ENCODE data around the gene SBNO1.

The SBNO1 gene

DNA sequence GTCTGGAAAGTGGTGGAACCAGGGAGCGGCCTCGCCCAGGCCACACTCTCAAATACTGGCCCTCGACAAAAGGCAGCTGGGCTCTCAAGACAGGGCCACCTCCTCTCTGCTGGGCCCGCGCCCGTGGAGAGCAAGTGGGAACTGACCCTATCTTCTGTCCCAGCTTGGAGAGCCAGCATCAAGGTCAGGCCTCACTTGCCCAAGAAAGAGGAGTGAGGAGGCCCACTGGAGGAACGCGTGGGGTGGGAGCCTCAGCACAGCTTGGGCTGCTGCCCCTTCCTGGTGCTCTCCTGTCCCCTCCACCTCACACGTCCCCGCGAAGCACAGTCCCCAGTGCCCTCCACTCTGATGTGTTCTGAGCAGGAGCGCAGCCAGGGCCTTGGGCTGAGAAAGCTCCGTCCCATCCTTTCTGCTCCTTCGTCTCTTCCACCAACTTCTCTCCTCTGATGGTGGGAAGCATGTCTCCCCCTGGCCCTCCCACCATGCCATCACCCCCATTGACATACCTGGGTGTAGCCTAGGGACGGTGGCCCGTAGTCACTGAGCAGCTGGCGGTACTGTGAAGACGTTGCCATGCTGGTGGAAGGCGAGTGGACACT lies 97.9 kb downstream of the SBNO1 start:
- ChIA-PET POLR2A (no interaction called here), CTCF (interaction anchor here (1.2 kb wide), 2 partner anchors 28 to 29 kb away, joined by 3 read pairs; no protein-coding TSS in a partner anchor)
- H3K4me3 ChIP-seq (ENCODE audit: low read depth, low read length), result no peak overlapping the region
- no peak for DNase-seq (ENCODE audit: low read depth, low spot score)
- TF ChIP-seq, protein P1, sequence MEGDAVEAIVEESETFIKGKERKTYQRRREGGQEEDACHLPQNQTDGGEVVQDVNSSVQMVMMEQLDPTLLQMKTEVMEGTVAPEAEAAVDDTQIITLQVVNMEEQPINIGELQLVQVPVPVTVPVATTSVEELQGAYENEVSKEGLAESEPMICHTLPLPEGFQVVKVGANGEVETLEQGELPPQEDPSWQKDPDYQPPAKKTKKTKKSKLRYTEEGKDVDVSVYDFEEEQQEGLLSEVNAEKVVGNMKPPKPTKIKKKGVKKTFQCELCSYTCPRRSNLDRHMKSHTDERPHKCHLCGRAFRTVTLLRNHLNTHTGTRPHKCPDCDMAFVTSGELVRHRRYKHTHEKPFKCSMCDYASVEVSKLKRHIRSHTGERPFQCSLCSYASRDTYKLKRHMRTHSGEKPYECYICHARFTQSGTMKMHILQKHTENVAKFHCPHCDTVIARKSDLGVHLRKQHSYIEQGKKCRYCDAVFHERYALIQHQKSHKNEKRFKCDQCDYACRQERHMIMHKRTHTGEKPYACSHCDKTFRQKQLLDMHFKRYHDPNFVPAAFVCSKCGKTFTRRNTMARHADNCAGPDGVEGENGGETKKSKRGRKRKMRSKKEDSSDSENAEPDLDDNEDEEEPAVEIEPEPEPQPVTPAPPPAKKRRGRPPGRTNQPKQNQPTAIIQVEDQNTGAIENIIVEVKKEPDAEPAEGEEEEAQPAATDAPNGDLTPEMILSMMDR (IDR thresholded peaks at IDR 0.05; ENCODE audit: insufficient read depth, low read length, missing control alignments), result no peak

DNA sequence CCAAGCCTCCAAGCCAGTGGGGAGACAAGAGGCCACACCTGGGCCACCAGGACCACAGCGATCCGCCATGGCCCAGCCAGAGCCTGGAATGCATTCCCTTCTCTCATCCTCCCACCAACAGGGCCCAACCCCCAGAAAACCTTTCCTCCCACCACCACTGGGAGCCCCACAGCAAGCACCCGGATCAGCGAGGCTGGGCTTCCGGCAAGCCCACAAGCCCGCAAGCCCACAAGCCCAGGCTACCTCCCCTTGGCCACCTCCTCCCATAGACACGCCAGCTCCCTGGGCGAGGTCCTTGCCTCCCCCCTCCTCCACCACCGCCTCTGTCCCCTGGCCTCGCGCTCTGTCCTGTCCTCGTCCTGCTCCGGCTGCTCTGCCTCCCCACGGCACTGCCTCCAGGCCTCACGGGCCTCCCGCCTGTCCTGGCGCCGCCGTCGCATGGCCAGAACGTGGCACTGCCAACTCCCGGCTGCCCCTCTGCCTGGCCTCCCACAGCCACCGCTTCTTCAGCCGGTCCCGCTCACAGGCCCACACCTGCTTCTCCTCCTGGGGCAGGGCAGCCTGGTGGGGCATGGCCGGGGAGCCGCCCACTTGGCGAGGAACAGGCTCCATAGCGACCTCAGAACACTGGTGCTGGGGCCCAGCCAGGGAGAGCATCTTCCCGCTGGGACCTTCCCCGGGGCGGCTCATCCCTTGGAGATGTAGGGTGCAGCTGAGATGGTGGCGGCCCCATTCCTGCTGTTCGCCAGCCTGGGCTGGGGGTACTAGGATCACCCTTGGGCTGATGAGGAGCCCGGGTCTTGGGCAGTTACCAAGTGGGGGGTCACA lies 98.6 kb downstream of the SBNO1 start:
- no peak for DNase-seq (ENCODE audit: low read depth, low spot score)
- ChIA-PET CTCF (interaction anchor here (1.1 to 1.2 kb wide), 2 partner anchors 26 to 28 kb away, joined by 3 read pairs; no protein-coding TSS in a partner anchor), POLR2A (no interaction called here)
- TF ChIP-seq, protein P1 (IDR thresholded peaks at IDR 0.05; ENCODE audit: insufficient read depth, low read length, missing control alignments), result no peak
- no peak overlapping the region for H3K4me3 ChIP-seq (ENCODE audit: low read depth, low read length)

DNA sequence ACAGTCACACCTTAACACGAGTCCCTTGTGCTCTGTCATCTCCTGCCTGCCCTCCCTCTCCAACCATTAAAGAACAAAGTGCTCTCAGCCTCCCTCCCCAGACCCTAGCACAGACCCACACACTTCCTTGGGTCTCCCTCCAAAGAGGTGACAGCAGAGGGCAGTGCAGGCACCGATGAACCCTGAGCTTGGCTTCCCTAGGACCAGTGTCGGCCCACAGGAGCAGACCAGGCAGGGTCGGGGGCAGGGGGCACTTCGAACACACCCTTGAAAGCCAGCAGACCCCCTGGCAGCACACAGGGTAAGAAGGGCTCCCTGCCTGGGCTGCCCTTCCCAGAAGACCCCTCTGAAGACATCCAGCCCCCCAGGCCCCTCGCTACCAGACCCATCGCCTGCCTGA lies 100.0 kb downstream of the SBNO1 start:
- ChIA-PET POLR2A (no interaction called here), CTCF (interaction anchor here (1.1 kb wide), 1 partner anchor 24 kb away, joined by 3 read pairs; no protein-coding TSS in a partner anchor)
- H3K4me3 ChIP-seq (ENCODE audit: low read depth, low read length), result no peak overlapping the region
- no peak for DNase-seq (ENCODE audit: low read depth, low spot score)
- TF ChIP-seq, protein P1 (IDR thresholded peaks at IDR 0.05; ENCODE audit: insufficient read depth, low read length, missing control alignments), result peak; percentile 4

DNA sequence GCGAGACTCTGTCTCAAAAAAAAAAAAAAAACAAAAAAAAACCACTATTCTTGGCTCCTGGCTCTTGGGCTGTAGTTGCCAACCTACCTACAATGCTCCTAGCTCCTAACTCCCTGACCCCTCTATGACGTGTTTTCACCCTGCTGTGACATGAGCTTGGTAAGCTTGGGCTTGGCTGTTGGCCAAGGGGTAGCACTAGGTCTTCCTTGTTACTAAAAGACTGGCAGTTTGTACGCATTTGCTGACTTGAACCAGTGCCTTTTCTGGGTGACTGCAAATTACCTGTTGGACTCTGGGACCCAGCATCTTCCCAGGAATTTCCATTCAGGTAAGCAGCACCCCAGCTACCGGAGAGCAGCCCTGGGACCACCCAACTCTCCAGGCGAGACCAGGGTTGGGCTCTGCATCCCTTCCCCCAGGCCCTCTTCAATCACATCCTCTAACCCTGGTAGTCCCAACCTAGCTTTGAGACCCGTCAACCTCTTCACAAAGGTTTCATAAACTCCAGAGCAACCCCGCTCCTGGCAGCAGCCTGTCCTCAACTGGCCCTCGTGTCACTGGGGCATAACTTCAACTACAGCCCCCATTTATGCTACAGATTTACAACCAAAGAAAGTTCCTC lies 101.3 kb downstream of the SBNO1 start:
- no peak for DNase-seq (ENCODE audit: low read depth, low spot score)
- TF ChIP-seq, protein P1 (IDR thresholded peaks at IDR 0.05; ENCODE audit: insufficient read depth, low read length, missing control alignments), result no peak
- H3K4me3 ChIP-seq (ENCODE audit: low read depth, low read length), result no peak overlapping the region
- ChIA-PET CTCF (no interaction called here), POLR2A (no interaction called here)

DNA sequence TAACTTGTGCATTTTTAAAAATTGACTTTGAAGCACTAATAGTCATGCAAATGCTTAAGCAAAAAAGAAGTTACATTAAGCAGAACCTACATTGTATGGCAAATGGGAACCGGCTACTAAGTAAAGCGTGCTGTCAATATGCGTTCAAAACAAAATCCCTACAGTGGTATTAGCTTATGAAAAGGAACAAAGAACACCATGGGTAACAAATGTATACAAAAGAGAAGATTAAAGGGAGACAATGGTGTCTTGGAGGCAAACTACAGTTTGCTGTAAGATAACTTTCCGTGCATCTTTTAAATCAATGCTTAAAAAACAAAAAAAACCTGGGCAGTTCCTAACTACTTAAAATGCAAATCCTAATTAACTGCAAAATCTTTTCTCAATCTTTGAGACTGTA lies 103.5 kb downstream of the SBNO1 start:
- POLR2A ChIA-PET, result no interaction called here
- DNase-seq (ENCODE audit: low read depth, low spot score), result no peak
- CTCF ChIA-PET, result interaction anchor here (1.0 to 1.4 kb wide), 3 partner anchors 9 to 24 kb away, joined by 3 to 4 read pairs (median 3); no protein-coding TSS in a partner anchor
- TF ChIP-seq, protein P1 (IDR thresholded peaks at IDR 0.05; ENCODE audit: insufficient read depth, low read length, missing control alignments), result no peak
- H3K4me3 ChIP-seq (ENCODE audit: low read depth, low read length), result no peak overlapping the region

DNA sequence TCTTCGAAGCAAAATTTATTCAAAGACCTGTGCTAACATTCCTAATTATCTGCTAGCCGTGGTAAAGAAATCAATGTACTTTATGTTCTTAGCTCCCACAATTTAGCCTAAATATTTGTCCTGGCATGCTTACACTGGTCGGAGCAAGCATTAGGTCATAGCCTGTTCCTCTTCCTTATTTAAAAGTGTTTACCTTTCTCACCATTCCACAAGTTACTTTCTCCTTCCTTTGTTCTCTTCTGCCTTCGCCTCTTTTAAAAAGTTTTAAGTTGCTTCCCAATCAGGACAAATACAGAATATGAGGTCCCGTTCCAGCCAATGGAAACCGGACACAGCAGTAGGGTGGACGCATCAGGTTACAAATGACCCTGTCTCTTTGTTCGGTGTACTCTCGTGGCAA lies 104.6 kb downstream of the SBNO1 start:
- DNase-seq (ENCODE audit: low read depth, low spot score), result no peak
- no peak overlapping the region for H3K4me3 ChIP-seq (ENCODE audit: low read depth, low read length)
- ChIA-PET POLR2A (no interaction called here), CTCF (no interaction called here)
- TF ChIP-seq, protein P1 (IDR thresholded peaks at IDR 0.05; ENCODE audit: insufficient read depth, low read length, missing control alignments), result no peak
